Osteoblast (primary cell): ENCODE data around the gene ARHGDIB. TPM values are rescaled to one million over a fixed set of nuclear protein-coding genes. Genes with fewer than 3 reads are reported as not detected.

Source experiments
- DNase-seq: peaks from one replicate; pipeline ENCODE4 v3.0.0; 2011; ENCODE audit warnings: low spot score, mixed read lengths; ENCODE audit not compliant: insufficient read length; ENCODE audit errors: missing footprints
- H2AFZ ChIP-seq: 2 replicates; pipeline ENCODE4 v1.6.0; 2011; ENCODE audit warnings: mild to moderate bottlenecking, low read length
- H3K27ac ChIP-seq: 2 replicates; pipeline ENCODE4 v1.5.1; 2011; ENCODE audit warnings: mild to moderate bottlenecking, low read depth, low read length, moderate library complexity
- H3K27me3 ChIP-seq: 2 replicates; pipeline ENCODE4 v1.6.0; 2012; ENCODE audit warnings: mild to moderate bottlenecking, control low read depth, inconsistent platforms, low read length, moderate library complexity; ENCODE audit not compliant: insufficient read depth
- H3K36me3 ChIP-seq: 2 replicates; pipeline ENCODE4 v1.5.1; 2011; ENCODE audit warnings: mild to moderate bottlenecking, low read length, control low read depth, moderate library complexity; ENCODE audit not compliant: insufficient read depth
- H3K4me1 ChIP-seq: 2 replicates; pipeline ENCODE4 v1.5.1; 2011; ENCODE audit warnings: mild to moderate bottlenecking, low read length, control low read depth, moderate library complexity; ENCODE audit not compliant: insufficient read depth
- H3K4me2 ChIP-seq: 2 replicates; pipeline ENCODE4 v1.6.0; 2011; ENCODE audit warnings: mild to moderate bottlenecking, low read length; ENCODE audit not compliant: insufficient read depth
- H3K4me3 ChIP-seq: fragments of 200-600 bp; sonication (generic); 3 replicates; pipeline ENCODE4 v1.5.1; 2012; ENCODE audit warnings: mild to moderate bottlenecking, low read length, inconsistent platforms; ENCODE audit not compliant: insufficient read depth
- H3K79me2 ChIP-seq: 2 replicates; pipeline ENCODE4 v1.6.0; 2012; ENCODE audit warnings: mild to moderate bottlenecking, low read length, control low read depth, inconsistent platforms; ENCODE audit not compliant: insufficient read depth
- H3K9me3 ChIP-seq: 2 replicates; pipeline ENCODE4 v1.5.1; 2011; ENCODE audit warnings: low read depth, low read length, control low read depth
- H4K20me1 ChIP-seq: 2 replicates; pipeline ENCODE4 v1.6.0; 2012; ENCODE audit warnings: mild to moderate bottlenecking, low read length, control low read depth; ENCODE audit not compliant: insufficient read depth
- CTCF ChIP-seq: IDR thresholded peaks from 2 replicates; pipeline ENCODE4 v1.5.1; 2011; ENCODE audit warnings: mild to moderate bottlenecking, low read depth, low read length, moderate library complexity; ENCODE audit errors: extremely low read depth
- total RNA-seq: library from RNA; depleted of rRNA; stranded (reverse); fragments of >200 nt; gene quantifications from 2 replicates; pipeline ENCODE4 v1.2.3, GENCODE V29; 2012

The ARHGDIB gene
- total RNA-seq, 1 donor: 7.2 TPM

GRCh38 chr12:14904854-14905253 lies 56.5 kb downstream of the ARHGDIB start:
- H3K27ac ChIP-seq: no peak overlapping the region
- no peaks in the 10 kb centered on the region for H3K79me2 ChIP-seq
- no peak overlapping the region for H3K4me2 ChIP-seq
- H3K4me3 ChIP-seq: no peak overlapping the region
- no peak for TF ChIP-seq CTCF
- H4K20me1 ChIP-seq: no peaks in the 10 kb centered on the region
- H3K27me3 ChIP-seq: no peaks in the 10 kb centered on the region
- no peaks in the 10 kb centered on the region for H3K4me1 ChIP-seq
- no peaks in the 10 kb centered on the region for H3K36me3 ChIP-seq
- no peak for DNase-seq
- no peak overlapping the region for H2AFZ ChIP-seq
- no peaks in the 10 kb centered on the region for H3K9me3 ChIP-seq

- Histone ChIP-seq H3K9me3 (no peaks in the 10 kb centered on the region), H4K20me1 (no peaks in the 10 kb centered on the region), H3K27ac (no peak overlapping the region), H3K79me2 (no peaks in the 10 kb centered on the region), H2AFZ (no peak overlapping the region), H3K4me1 (no peaks in the 10 kb centered on the region), H3K36me3 (no peaks in the 10 kb centered on the region), H3K4me3 (no peak overlapping the region), H3K4me2 (no peak overlapping the region), H3K27me3 (no peaks in the 10 kb centered on the region)
- TF ChIP-seq CTCF: no peak
- no peak for DNase-seq
These were observed 57.9 kb downstream of the ARHGDIB start for GRCh38 chr12:14903386-14904098.

- H3K36me3 ChIP-seq: no peaks in the 10 kb centered on the region
- no peak overlapping the region for H3K4me2 ChIP-seq
- no peaks in the 10 kb centered on the region for H3K27me3 ChIP-seq
- no peak overlapping the region for H3K27ac ChIP-seq
- no peaks in the 10 kb centered on the region for H3K4me1 ChIP-seq
- no peak overlapping the region for H3K4me3 ChIP-seq
- no peak overlapping the region for H2AFZ ChIP-seq
- TF ChIP-seq CTCF: no peak
- H4K20me1 ChIP-seq: no peaks in the 10 kb centered on the region
- H3K9me3 ChIP-seq: no peaks in the 10 kb centered on the region
- no peak for DNase-seq
- H3K79me2 ChIP-seq: no peaks in the 10 kb centered on the region
These were observed 58.9 kb downstream of the ARHGDIB start for GRCh38 chr12:14902465-14902864.

- no peaks in the 10 kb centered on the region for H3K27me3 ChIP-seq
- no peak for TF ChIP-seq CTCF
- H3K4me1 ChIP-seq: peaks cover 7% of the 10 kb centered on the region
- H3K36me3 ChIP-seq: no peaks in the 10 kb centered on the region
- H3K4me3 ChIP-seq: no peak overlapping the region
- H3K4me2 ChIP-seq: no peak overlapping the region
- no peak overlapping the region for H2AFZ ChIP-seq
- DNase-seq: no peak
- H3K9me3 ChIP-seq: no peaks in the 10 kb centered on the region
- no peak overlapping the region for H3K27ac ChIP-seq
- no peaks in the 10 kb centered on the region for H3K79me2 ChIP-seq
- H4K20me1 ChIP-seq: no peaks in the 10 kb centered on the region
These were observed 60.2 kb downstream of the ARHGDIB start for GRCh38 chr12:14901228-14901562.
